HCT116 (cell line): Measurements from ENCODE around the gene PTPN2.
"Not testable (repeated sequence)": the region's sequence is repeated elsewhere in the genome, so short reads cannot be mapped to it uniquely, and the experiment has no call there.

Source experiments
- CTCF ChIP-seq, 3 experiments: fragments of 200-600 bp in 1 of 3; sonication (generic) in 1 of 3; IDR thresholded peaks in 2 of 3; conservative IDR thresholded peaks in 1 of 3; 2 replicates each; pipeline ENCODE4 v1.5.1; 2012 to 2017; ENCODE audit warnings: low read depth in 2 of 3, low read length in 2 of 3, antibody characterized with exemption in 1 of 3, borderline replicate concordance in 1 of 3, control low read depth in 1 of 3, mild to moderate bottlenecking in 1 of 3, mixed read lengths in 1 of 3, mixed run types in 1 of 3, moderate library complexity in 1 of 3; ENCODE audit not compliant: insufficient read depth in 1 of 3
- JUND ChIP-seq: IDR thresholded peaks from 2 replicates; pipeline ENCODE4 v1.6.1; 2012
- POLR2A ChIP-seq: IDR thresholded peaks from 2 replicates; pipeline ENCODE4 v1.7.0; 2011; ENCODE audit warnings: borderline replicate concordance; ENCODE audit not compliant: insufficient read depth, insufficient read length; ENCODE audit errors: extremely low read depth
- REST ChIP-seq: IDR thresholded peaks from 2 replicates; pipeline ENCODE4 v1.6.1; 2012; ENCODE audit warnings: low read depth
- SP1 ChIP-seq: IDR thresholded peaks from 2 replicates; pipeline ENCODE4 v1.6.1; 2012; ENCODE audit warnings: low read depth

DNA sequence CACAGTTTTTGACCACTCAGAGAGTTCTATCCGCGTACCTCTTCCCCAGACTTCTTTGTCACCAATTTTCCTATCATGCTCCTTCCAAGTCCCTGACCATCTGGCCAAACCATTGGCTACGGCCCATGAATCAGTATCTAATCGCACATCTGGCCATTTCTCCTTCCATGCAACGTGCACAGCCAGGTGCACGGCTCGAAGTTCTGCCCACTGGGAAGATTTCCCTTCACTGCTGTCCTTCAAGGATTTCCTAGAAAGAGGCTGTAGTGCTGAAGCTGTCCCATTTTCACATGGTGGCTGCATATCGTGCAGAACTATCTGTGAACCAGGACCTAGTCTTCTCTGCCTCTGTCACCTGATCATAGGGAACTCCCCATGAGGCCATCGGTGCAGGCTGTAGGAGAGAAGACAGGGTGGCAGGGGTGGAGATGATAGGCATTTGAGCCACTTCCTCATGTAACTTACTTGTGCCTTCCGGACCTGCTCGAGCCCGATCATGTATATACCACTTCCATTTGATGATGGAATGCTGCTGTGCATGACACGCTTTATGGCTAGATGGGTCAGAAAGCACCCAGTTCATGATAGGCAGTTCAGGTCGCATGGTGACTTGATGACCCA, 127.3 kb downstream of the PTPN2 start:
- TF ChIP-seq CTCF (IDR thresholded peaks at IDR 0.05 in 2 of 3, conservative IDR thresholded peaks at IDR 0.05 in 1 of 3; ENCODE audit: borderline replicate concordance in 1 of 3, insufficient read depth in 1 of 3, low read depth in 2 of 3, low read length in 2 of 3); POLR2A; SP1; JUND; REST: not testable (repeated sequence)
